Neural cell (in vitro differentiated cells): ENCODE data around the gene MRPL23.

ENCODE experiments used
- CTCF ChIP-seq: fragments of 450-650 bp; IDR thresholded peaks from 2 replicates; pipeline ENCODE4 v1.5.1; 2014; ENCODE audit warnings: antibody characterized with exemption, mild to moderate bottlenecking, moderate library complexity; ENCODE audit not compliant: poor library complexity, severe bottlenecking
- MXI1 ChIP-seq: fragments of 450-650 bp; conservative IDR thresholded peaks from 2 replicates; pipeline ENCODE4 v1.6.1; 2014; ENCODE audit warnings: antibody characterized with exemption, mild to moderate bottlenecking; ENCODE audit not compliant: poor library complexity, severe bottlenecking

- TF ChIP-seq CTCF (no peak), MXI1 (no peak)
These were observed 33.7 kb upstream of the MRPL23 start for GRCh38 chr11:1913271-1914060.
